ENCODE data around the gene NLRP10. TPM values are rescaled to one million over a fixed set of nuclear protein-coding genes. Genes with fewer than 3 reads are reported as not detected.

NLRP10 gene
- total RNA-seq: 0.28 and 0.71 TPM in 2 replicates

GRCh38 chr11:7965386-7965785 lies at the start of gene NLRP10:
Gene NLRP10, minus strand, starts transcription at chr11:7965447. Its CDS starts 1,952 bp downstream, at chr11:7963495.

GRCh38 chr11:7986768-7987559 lies 21.7 kb upstream of the NLRP10 start, which contains the start of gene EIF3F:
Gene EIF3F, plus strand, starts transcription at chr11:7987337. Its CDS starts 16 bp downstream, at chr11:7987353.

GRCh38 chr11:7941608-7942007 lies 23.6 kb downstream of the NLRP10 start, which contains the start of gene OR10A3:
Gene OR10A3, minus strand, starts transcription at chr11:7941708. Its CDS starts 2,188 bp downstream, at chr11:7939520.

GRCh38 chr11:7931168-7931567 lies 34.1 kb downstream of the NLRP10 start, which contains the start of gene OR10A6:
Gene OR10A6, minus strand, starts transcription at chr11:7931268. Its CDS starts 2,606 bp downstream, at chr11:7928662.

Other genes with a start within 250 kb of the NLRP10 start
- not detected in 2 replicates for gene OR5P2, start 168.5 kb downstream of the NLRP10 start, total RNA-seq
- gene OR5P3, start 134.6 kb downstream of the NLRP10 start, total RNA-seq: 0.63 TPM in 1 of 2 replicates, not detected in the other
- gene OR10A6, start 34.2 kb downstream of the NLRP10 start, total RNA-seq: not detected in 2 replicates
- gene OR10A3, start 23.7 kb downstream of the NLRP10 start, total RNA-seq: 0.05 TPM in 1 of 2 replicates, not detected in the other
- gene EIF3F, start 21.9 kb upstream of the NLRP10 start, total RNA-seq: 346 and 350 TPM in 2 replicates
- gene TUB, start 115.8 kb upstream of the NLRP10 start, total RNA-seq: 0.51 and 1.3 TPM in 2 replicates
- gene RIC3, start 203.6 kb upstream of the NLRP10 start, total RNA-seq: 0.14 and 0.23 TPM in 2 replicates

All from airway epithelial cell (primary cell).